Immature natural killer cell (primary cell): ENCODE measurements around the gene UBE2I. TPM values are rescaled to one million over a fixed set of nuclear protein-coding genes. Genes with fewer than 3 reads are reported as not detected.
"Not testable (repeated sequence)": the region's sequence is repeated elsewhere in the genome, so short reads cannot be mapped to it uniquely, and the experiment has no call there.

Source experiments
- DNase-seq, 3 donors: peaks; one replicate each; pipeline ENCODE4 v3.0.0; 2022; ENCODE audit warnings: mixed read lengths in 1 of 3
- H3K27ac Mint-ChIP-seq, 6 donors: one replicate each; pipeline ENCODE4 v1.8.0; 2020; ENCODE audit warnings: mixed read lengths in 6 of 6, mild to moderate bottlenecking in 5 of 6, inconsistent platforms in 4 of 6, moderate library complexity in 3 of 6
- H3K27me3 Mint-ChIP-seq, 3 donors: one replicate each; pipeline ENCODE4 v1.8.0; 2020 to 2021; ENCODE audit warnings: low read depth in 3 of 3, mild to moderate bottlenecking in 3 of 3, mixed read lengths in 3 of 3, moderate library complexity in 3 of 3, inconsistent platforms in 1 of 3
- H3K36me3 Mint-ChIP-seq, 3 donors: one replicate each; pipeline ENCODE4 v1.8.0; 2020; ENCODE audit warnings: mixed read lengths in 3 of 3, inconsistent platforms in 2 of 3, mild to moderate bottlenecking in 2 of 3
- H3K4me1 Mint-ChIP-seq, 2 donors: one replicate each; pipeline ENCODE4 v1.8.0; 2020; ENCODE audit warnings: inconsistent platforms in 2 of 2, mild to moderate bottlenecking in 2 of 2, mixed read lengths in 2 of 2, moderate library complexity in 1 of 2
- H3K4me3 Mint-ChIP-seq, 5 donors: one replicate each; pipeline ENCODE4 v1.8.0; 2020; ENCODE audit warnings: mild to moderate bottlenecking in 5 of 5, mixed read lengths in 5 of 5, inconsistent platforms in 3 of 5, moderate library complexity in 3 of 5
- H3K9me3 Mint-ChIP-seq, 6 donors: one replicate each; pipeline ENCODE4 v1.8.0; 2020; ENCODE audit warnings: mild to moderate bottlenecking in 6 of 6, mixed read lengths in 6 of 6, inconsistent platforms in 4 of 6, moderate library complexity in 3 of 6
- polyA plus RNA-seq, 3 donors: library from polyadenylated mRNA; unstranded; fragments of 300-500 nt; fragmentation: Illumina TruSeq; gene quantifications; one replicate each; pipeline ENCODE4 v1.2.3, GENCODE V29; 2021

UBE2I gene
- polyA plus RNA-seq, 3 donors from 2014 or later = 94.1 to 119 (median 101) TPM

- peaks cover 14 to 20% of the 10 kb centered on the region in 2 donors for H3K4me1 Mint-ChIP-seq
- H3K27ac Mint-ChIP-seq = no peak overlapping the region
- no peak overlapping the region for H3K4me3 Mint-ChIP-seq
- peaks cover 0 to 4% (median 0%) of the 10 kb centered on the region in 3 donors for H3K36me3 Mint-ChIP-seq
- H3K9me3 Mint-ChIP-seq = no peaks in the 10 kb centered on the region
- no peak for DNase-seq
- H3K27me3 Mint-ChIP-seq = peaks cover 4 to 14% (median 14%) of the 10 kb centered on the region in 3 donors
These were observed 18.1 kb downstream of the UBE2I start for GRCh38 chr16:1327619-1327947.

GRCh38 chr16:1328136-1328535 is 18.7 kb downstream of the UBE2I start:
- H3K27me3 Mint-ChIP-seq = peaks cover 4 to 14% (median 14%) of the 10 kb centered on the region in 3 donors
- not testable (repeated sequence) for H3K9me3 Mint-ChIP-seq, H3K27ac Mint-ChIP-seq, H3K4me3 Mint-ChIP-seq, H3K36me3 Mint-ChIP-seq, DNase-seq
- H3K4me1 Mint-ChIP-seq = peaks cover 17 to 24% of the 10 kb centered on the region in 2 donors

- peak overlapping the region in 1 of 6 donors; percentile 20 for H3K27ac Mint-ChIP-seq
- H3K27me3 Mint-ChIP-seq = peaks cover 4 to 14% (median 11%) of the 10 kb centered on the region in 3 donors
- H3K4me1 Mint-ChIP-seq = peaks cover 17 to 24% of the 10 kb centered on the region in 2 donors
- DNase-seq, H3K4me3 Mint-ChIP-seq, H3K9me3 Mint-ChIP-seq, H3K36me3 Mint-ChIP-seq: not testable (repeated sequence)
These were observed 19.5 kb downstream of the UBE2I start for GRCh38 chr16:1328961-1329360.

- peaks cover 19 to 24% of the 10 kb centered on the region in 2 donors for H3K4me1 Mint-ChIP-seq
- H3K27me3 Mint-ChIP-seq = peaks cover 4 to 10% (median 8%) of the 10 kb centered on the region in 3 donors
- no peak for DNase-seq
- no peak overlapping the region for H3K4me3 Mint-ChIP-seq
- H3K36me3 Mint-ChIP-seq = peaks cover 0 to 4% (median 0%) of the 10 kb centered on the region in 3 donors
- H3K27ac Mint-ChIP-seq = peak overlapping the region in 1 of 6 donors; percentile 24
- H3K9me3 Mint-ChIP-seq = no peaks in the 10 kb centered on the region
These were observed 21.0 kb downstream of the UBE2I start for GRCh38 chr16:1330260-1330914.

GRCh38 chr16:1330931-1331711 is 21.7 kb downstream of the UBE2I start:
- H3K4me1 Mint-ChIP-seq = peaks cover 19 to 24% of the 10 kb centered on the region in 2 donors
- H3K27me3 Mint-ChIP-seq = peaks cover 4 to 12% (median 10%) of the 10 kb centered on the region in 3 donors
- H3K9me3 Mint-ChIP-seq = no peaks in the 10 kb centered on the region
- H3K36me3 Mint-ChIP-seq = peaks cover 0 to 4% (median 0%) of the 10 kb centered on the region in 3 donors
- H3K27ac Mint-ChIP-seq = peak overlapping the region; percentile 81 to 95 (median 91)
- DNase-seq = no peak
- peak overlapping the region; percentile 80 to 87 (median 86) for H3K4me3 Mint-ChIP-seq

GRCh38 chr16:1331712-1332617 is 22.5 kb downstream of the UBE2I start:
- peak overlapping the region; percentile 80 to 87 (median 86) for H3K4me3 Mint-ChIP-seq
- DNase-seq = peak; percentile 80 to 88 (median 85)
- H3K9me3 Mint-ChIP-seq = no peaks in the 10 kb centered on the region
- peaks cover 4 to 12% (median 10%) of the 10 kb centered on the region in 3 donors for H3K27me3 Mint-ChIP-seq
- peak overlapping the region; percentile 81 to 95 (median 91) for H3K27ac Mint-ChIP-seq
- peaks cover 19% of the 10 kb centered on the region in 2 donors for H3K4me1 Mint-ChIP-seq
- H3K36me3 Mint-ChIP-seq = no peaks in the 10 kb centered on the region

- H3K4me1 Mint-ChIP-seq = peaks cover 19% of the 10 kb centered on the region in 2 donors
- H3K36me3 Mint-ChIP-seq = no peaks in the 10 kb centered on the region
- no peaks in the 10 kb centered on the region for H3K9me3 Mint-ChIP-seq
- peak overlapping the region in 4 of 6 donors; percentile 12 to 81 (median 48) for H3K27ac Mint-ChIP-seq
- H3K27me3 Mint-ChIP-seq = peaks cover 4 to 13% (median 10%) of the 10 kb centered on the region in 3 donors
- DNase-seq = no peak
- peak overlapping the region; percentile 80 to 87 (median 86) for H3K4me3 Mint-ChIP-seq
These were observed 23.2 kb downstream of the UBE2I start for GRCh38 chr16:1332618-1333148.

GRCh38 chr16:1333149-1333812 is 23.8 kb downstream of the UBE2I start, which contains the start of gene BAIAP3:
Gene BAIAP3, plus strand, starts transcription at chr16:1333645. Its CDS starts 4,905 bp downstream, at chr16:1338550.
- Mint-ChIP-seq H3K27me3 (peaks cover 4 to 13% (median 10%) of the 10 kb centered on the region in 3 donors), H3K4me1 (peaks cover 19% of the 10 kb centered on the region in 2 donors), H3K4me3 (peak within 1 kb of the TSS; percentile 80 to 87 (median 86)), H3K27ac (peak within 1 kb of the TSS in 4 of 6 donors; percentile 12 to 81 (median 48)), H3K9me3 (no peaks in the 10 kb centered on the region), H3K36me3 (no peaks in the 10 kb centered on the region)
- DNase-seq = peak; percentile 50 to 61 (median 59)

- Mint-ChIP-seq H3K27ac (no peak overlapping the region), H3K36me3 (no peaks in the 10 kb centered on the region), H3K27me3 (peaks cover 4 to 13% (median 10%) of the 10 kb centered on the region in 3 donors), H3K4me1 (peaks cover 19% of the 10 kb centered on the region in 2 donors), H3K9me3 (no peaks in the 10 kb centered on the region), H3K4me3 (peak overlapping the region in 1 of 5 donors; percentile 26)
- DNase-seq = no peak
These were observed 24.6 kb downstream of the UBE2I start for GRCh38 chr16:1333854-1334700.

- H3K4me3 Mint-ChIP-seq = peak overlapping the region in 1 of 5 donors; percentile 10
- H3K4me1 Mint-ChIP-seq = peaks cover 19% of the 10 kb centered on the region in 2 donors
- no peak overlapping the region for H3K27ac Mint-ChIP-seq
- H3K27me3 Mint-ChIP-seq = peaks cover 4 to 13% (median 10%) of the 10 kb centered on the region in 3 donors
- no peak for DNase-seq
- no peaks in the 10 kb centered on the region for H3K36me3 Mint-ChIP-seq
- H3K9me3 Mint-ChIP-seq = no peaks in the 10 kb centered on the region
These were observed 25.3 kb downstream of the UBE2I start for GRCh38 chr16:1334739-1335138.

- H3K4me1 Mint-ChIP-seq = peaks cover 19% of the 10 kb centered on the region in 2 donors
- no peaks in the 10 kb centered on the region for H3K9me3 Mint-ChIP-seq
- H3K27ac Mint-ChIP-seq = no peak overlapping the region
- no peaks in the 10 kb centered on the region for H3K36me3 Mint-ChIP-seq
- H3K27me3 Mint-ChIP-seq = peaks cover 4 to 13% (median 10%) of the 10 kb centered on the region in 3 donors
- peak overlapping the region in 1 of 5 donors; percentile 10 for H3K4me3 Mint-ChIP-seq
- DNase-seq = no peak
These were observed 26.0 kb downstream of the UBE2I start for GRCh38 chr16:1335211-1335971.
